Measurements from ENCODE around the gene BCL7C.
A peak's percentile ranks its signal among the peaks of the same experiment; 100 is the strongest.

Gene BCL7C

GRCh38 chr16:30888856-30889499 lies 4.9 kb downstream of the BCL7C start:
- Histone ChIP-seq H3K4me3 (ENCODE audit: low read length) (no peak overlapping the region), H3K9ac (ENCODE audit: low read length) (no peak overlapping the region), H3K4me1 (ENCODE audit: control insufficient read depth, insufficient read depth, low read length) (peaks cover 12% of the 10 kb centered on the region), H3K36me3 (ENCODE audit: control insufficient read depth, insufficient read depth, low read length) (no peaks in the 10 kb centered on the region), H3K9me3 (ENCODE audit: control insufficient read depth, low read length) (no peaks in the 10 kb centered on the region), H3K27me3 (ENCODE audit: control insufficient read depth, insufficient read depth, low read length) (no peaks in the 10 kb centered on the region)

GRCh38 chr16:30887927-30888326 lies 6.0 kb downstream of the BCL7C start:
- H3K27me3 ChIP-seq (ENCODE audit: control insufficient read depth, insufficient read depth, low read length): no peaks in the 10 kb centered on the region
- H3K4me3 ChIP-seq (ENCODE audit: low read length): no peak overlapping the region
- no peak overlapping the region for H3K9ac ChIP-seq (ENCODE audit: low read length)
- peaks cover 5% of the 10 kb centered on the region for H3K4me1 ChIP-seq (ENCODE audit: control insufficient read depth, insufficient read depth, low read length)
- H3K9me3 ChIP-seq (ENCODE audit: control insufficient read depth, low read length): no peaks in the 10 kb centered on the region
- H3K36me3 ChIP-seq (ENCODE audit: control insufficient read depth, insufficient read depth, low read length): no peaks in the 10 kb centered on the region

GRCh38 chr16:30886145-30886544 lies 7.7 kb downstream of the BCL7C start:
- Histone ChIP-seq H3K36me3 (ENCODE audit: control insufficient read depth, insufficient read depth, low read length) (no peaks in the 10 kb centered on the region), H3K4me3 (ENCODE audit: low read length) (no peak overlapping the region)

GRCh38 chr16:30885196-30885595 lies 8.7 kb downstream of the BCL7C start:
- no peaks in the 10 kb centered on the region for H3K4me1 ChIP-seq (ENCODE audit: control insufficient read depth, insufficient read depth, low read length)
- H3K36me3 ChIP-seq (ENCODE audit: control insufficient read depth, insufficient read depth, low read length): no peaks in the 10 kb centered on the region
- H3K4me3 ChIP-seq (ENCODE audit: low read length): no peak overlapping the region
- no peak overlapping the region for H3K9ac ChIP-seq (ENCODE audit: low read length)
- no peaks in the 10 kb centered on the region for H3K27me3 ChIP-seq (ENCODE audit: control insufficient read depth, insufficient read depth, low read length)
- H3K9me3 ChIP-seq (ENCODE audit: control insufficient read depth, low read length): no peaks in the 10 kb centered on the region

More at GRCh38 chr16:30886145-30886544, 7.7 kb downstream of the BCL7C start:
- Histone ChIP-seq H3K9me3 (ENCODE audit: control insufficient read depth, low read length) (no peaks in the 10 kb centered on the region), H3K4me1 (ENCODE audit: control insufficient read depth, insufficient read depth, low read length) (no peaks in the 10 kb centered on the region), H3K27me3 (ENCODE audit: control insufficient read depth, insufficient read depth, low read length) (no peaks in the 10 kb centered on the region), H3K9ac (ENCODE audit: low read length) (no peak overlapping the region)

GRCh38 chr16:30884760-30885159 lies 9.1 kb downstream of the BCL7C start:
- Histone ChIP-seq H3K4me3 (ENCODE audit: low read length) (no peak overlapping the region), H3K27me3 (ENCODE audit: control insufficient read depth, insufficient read depth, low read length) (no peaks in the 10 kb centered on the region), H3K9me3 (ENCODE audit: control insufficient read depth, low read length) (no peaks in the 10 kb centered on the region), H3K36me3 (ENCODE audit: control insufficient read depth, insufficient read depth, low read length) (no peaks in the 10 kb centered on the region), H3K4me1 (ENCODE audit: control insufficient read depth, insufficient read depth, low read length) (no peaks in the 10 kb centered on the region), H3K9ac (ENCODE audit: low read length) (no peak overlapping the region)

- Histone ChIP-seq H3K4me1 (ENCODE audit: control insufficient read depth, insufficient read depth, low read length) (no peaks in the 10 kb centered on the region), H3K4me3 (ENCODE audit: low read length) (no peak overlapping the region), H3K27me3 (ENCODE audit: control insufficient read depth, insufficient read depth, low read length) (no peaks in the 10 kb centered on the region), H3K9me3 (ENCODE audit: control insufficient read depth, low read length) (no peaks in the 10 kb centered on the region), H3K9ac (ENCODE audit: low read length) (no peak overlapping the region), H3K36me3 (ENCODE audit: control insufficient read depth, insufficient read depth, low read length) (no peaks in the 10 kb centered on the region)
Measured at GRCh38 chr16:30882429-30883310, 11.2 kb downstream of the BCL7C start.

- no peaks in the 10 kb centered on the region for H3K36me3 ChIP-seq (ENCODE audit: control insufficient read depth, insufficient read depth, low read length)
- H3K9me3 ChIP-seq (ENCODE audit: control insufficient read depth, low read length): no peaks in the 10 kb centered on the region
- H3K4me1 ChIP-seq (ENCODE audit: control insufficient read depth, insufficient read depth, low read length): peaks cover 14% of the 10 kb centered on the region
- no peaks in the 10 kb centered on the region for H3K27me3 ChIP-seq (ENCODE audit: control insufficient read depth, insufficient read depth, low read length)
- peak overlapping the region; percentile 93 for H3K9ac ChIP-seq (ENCODE audit: low read length)
- H3K4me3 ChIP-seq (ENCODE audit: low read length): no peak overlapping the region
Measured at GRCh38 chr16:30876867-30877266, 17.0 kb downstream of the BCL7C start.

GRCh38 chr16:30875871-30876801 lies 17.7 kb downstream of the BCL7C start:
- Histone ChIP-seq H3K27me3 (ENCODE audit: control insufficient read depth, insufficient read depth, low read length) (no peaks in the 10 kb centered on the region), H3K4me1 (ENCODE audit: control insufficient read depth, insufficient read depth, low read length) (peaks cover 14% of the 10 kb centered on the region), H3K9me3 (ENCODE audit: control insufficient read depth, low read length) (no peaks in the 10 kb centered on the region), H3K4me3 (ENCODE audit: low read length) (peak overlapping the region; percentile 71), H3K9ac (ENCODE audit: low read length) (peak overlapping the region; percentile 93), H3K36me3 (ENCODE audit: control insufficient read depth, insufficient read depth, low read length) (no peaks in the 10 kb centered on the region)

GRCh38 chr16:30874821-30875717 lies 18.8 kb downstream of the BCL7C start:
- peak overlapping the region; percentile 93 for H3K9ac ChIP-seq (ENCODE audit: low read length)
- H3K27me3 ChIP-seq (ENCODE audit: control insufficient read depth, insufficient read depth, low read length): no peaks in the 10 kb centered on the region
- H3K9me3 ChIP-seq (ENCODE audit: control insufficient read depth, low read length): no peaks in the 10 kb centered on the region
- peak overlapping the region; percentile 71 for H3K4me3 ChIP-seq (ENCODE audit: low read length)
- no peaks in the 10 kb centered on the region for H3K36me3 ChIP-seq (ENCODE audit: control insufficient read depth, insufficient read depth, low read length)
- peaks cover 14% of the 10 kb centered on the region for H3K4me1 ChIP-seq (ENCODE audit: control insufficient read depth, insufficient read depth, low read length)

- Histone ChIP-seq H3K27me3 (ENCODE audit: control insufficient read depth, insufficient read depth, low read length) (no peaks in the 10 kb centered on the region), H3K9ac (ENCODE audit: low read length) (peak overlapping the region; percentile 93), H3K4me1 (ENCODE audit: control insufficient read depth, insufficient read depth, low read length) (peaks cover 14% of the 10 kb centered on the region), H3K36me3 (ENCODE audit: control insufficient read depth, insufficient read depth, low read length) (no peaks in the 10 kb centered on the region), H3K4me3 (ENCODE audit: low read length) (peak overlapping the region; percentile 71), H3K9me3 (ENCODE audit: control insufficient read depth, low read length) (no peaks in the 10 kb centered on the region)
Measured at GRCh38 chr16:30874244-30874820, 19.5 kb downstream of the BCL7C start.

GRCh38 chr16:30870904-30871303 lies 23.0 kb downstream of the BCL7C start:
- Histone ChIP-seq H3K9me3 (ENCODE audit: control insufficient read depth, low read length) (no peaks in the 10 kb centered on the region), H3K4me3 (ENCODE audit: low read length) (no peak overlapping the region), H3K36me3 (ENCODE audit: control insufficient read depth, insufficient read depth, low read length) (no peaks in the 10 kb centered on the region), H3K4me1 (ENCODE audit: control insufficient read depth, insufficient read depth, low read length) (peaks cover under 1% of the 10 kb centered on the region), H3K27me3 (ENCODE audit: control insufficient read depth, insufficient read depth, low read length) (no peaks in the 10 kb centered on the region), H3K9ac (ENCODE audit: low read length) (no peak overlapping the region)
